Measurements from ENCODE around the gene GREB1L. TPM values are rescaled to one million over a fixed set of nuclear protein-coding genes. Genes with fewer than 3 reads are reported as not detected.

The GREB1L gene
- total RNA-seq, 2 experiments from 2014 or later = not detected

DNA sequence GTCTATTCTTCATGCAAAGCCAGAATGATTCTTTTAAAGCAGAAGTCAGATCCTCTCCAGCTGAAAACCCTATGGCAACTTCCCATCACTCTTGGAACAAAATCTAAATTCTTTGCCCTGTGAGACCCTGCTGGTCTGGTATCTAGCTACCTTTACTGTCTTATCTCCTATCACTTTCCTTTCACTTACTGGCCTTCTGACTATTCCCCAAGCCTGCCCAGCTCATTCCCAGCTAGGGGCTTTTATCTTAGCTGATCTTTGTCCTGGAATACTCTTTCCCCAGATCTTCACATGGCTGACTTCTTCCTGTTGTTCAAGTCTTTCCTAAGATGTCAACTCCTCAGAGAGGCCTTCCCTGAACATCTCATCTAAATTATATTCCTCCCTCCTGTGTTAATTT, 63.6 kb downstream of the GREB1L start:
- Mint-ChIP-seq H3K27me3 (peaks cover 18% of the 10 kb centered on the region), H3K36me3 (ENCODE audit: low read depth) (no peaks in the 10 kb centered on the region), H3K27ac (no peak overlapping the region), H3K4me1 (ENCODE audit: low read depth) (no peaks in the 10 kb centered on the region), H3K9me3 (no peaks in the 10 kb centered on the region), H3K4me3 (no peak overlapping the region)
- no peaks in the 10 kb centered on the region for H3K27me3 ChIP-seq (ENCODE audit: control insufficient read depth in 1 of 2, insufficient read depth in 2 of 2, low read length in 2 of 2)
- H3K4me1 ChIP-seq (ENCODE audit: insufficient read depth, low read length) = no peaks in the 10 kb centered on the region
- no peak overlapping the region for H3K27ac ChIP-seq (ENCODE audit: low read depth in 1 of 2, low read length in 2 of 2)
- H3K9me3 ChIP-seq (ENCODE audit: control insufficient read depth in 1 of 2, insufficient read depth in 1 of 2, low read length in 2 of 2) = no peaks in the 10 kb centered on the region
- CTCF ChIA-PET = no interaction called here
- no peak overlapping the region for H3K4me3 ChIP-seq (ENCODE audit: low read length)
- intact Hi-C loops (cut with DNase I, micrococcal nuclease) = no loop called here
- TF ChIP-seq, protein P1, sequence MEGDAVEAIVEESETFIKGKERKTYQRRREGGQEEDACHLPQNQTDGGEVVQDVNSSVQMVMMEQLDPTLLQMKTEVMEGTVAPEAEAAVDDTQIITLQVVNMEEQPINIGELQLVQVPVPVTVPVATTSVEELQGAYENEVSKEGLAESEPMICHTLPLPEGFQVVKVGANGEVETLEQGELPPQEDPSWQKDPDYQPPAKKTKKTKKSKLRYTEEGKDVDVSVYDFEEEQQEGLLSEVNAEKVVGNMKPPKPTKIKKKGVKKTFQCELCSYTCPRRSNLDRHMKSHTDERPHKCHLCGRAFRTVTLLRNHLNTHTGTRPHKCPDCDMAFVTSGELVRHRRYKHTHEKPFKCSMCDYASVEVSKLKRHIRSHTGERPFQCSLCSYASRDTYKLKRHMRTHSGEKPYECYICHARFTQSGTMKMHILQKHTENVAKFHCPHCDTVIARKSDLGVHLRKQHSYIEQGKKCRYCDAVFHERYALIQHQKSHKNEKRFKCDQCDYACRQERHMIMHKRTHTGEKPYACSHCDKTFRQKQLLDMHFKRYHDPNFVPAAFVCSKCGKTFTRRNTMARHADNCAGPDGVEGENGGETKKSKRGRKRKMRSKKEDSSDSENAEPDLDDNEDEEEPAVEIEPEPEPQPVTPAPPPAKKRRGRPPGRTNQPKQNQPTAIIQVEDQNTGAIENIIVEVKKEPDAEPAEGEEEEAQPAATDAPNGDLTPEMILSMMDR (IDR thresholded peaks at IDR 0.05) = no peak
- DNase-seq (no peak), ATAC-seq (ENCODE audit: poor library complexity) (no peak)
- POLR2A ChIA-PET = no interaction called here
- no peaks in the 10 kb centered on the region for H3K36me3 ChIP-seq (ENCODE audit: insufficient read depth, low read length)

DNA sequence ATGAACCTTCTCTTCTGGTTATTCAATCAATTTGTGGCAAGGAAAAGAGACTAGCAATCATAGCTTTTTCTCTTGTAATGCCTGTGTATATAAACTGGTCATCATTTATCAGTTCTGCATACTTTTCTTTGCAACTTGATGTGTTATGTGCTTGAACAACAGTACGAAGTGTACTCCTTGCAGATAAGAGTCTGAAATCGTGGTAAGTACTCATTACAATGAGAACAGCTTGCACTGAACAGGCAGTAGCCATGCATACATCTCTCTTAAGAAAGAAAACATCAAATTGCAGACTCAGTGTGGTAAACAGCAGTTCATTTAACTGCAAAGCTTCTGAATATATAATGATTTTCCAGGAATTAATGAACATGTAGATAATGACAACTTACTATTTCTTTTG, 64.3 kb downstream of the GREB1L start:
- Histone ChIP-seq H3K27ac (ENCODE audit: low read depth in 1 of 2, low read length in 2 of 2) (no peak overlapping the region), H3K36me3 (ENCODE audit: insufficient read depth, low read length) (no peaks in the 10 kb centered on the region), H3K4me1 (ENCODE audit: insufficient read depth, low read length) (no peaks in the 10 kb centered on the region), H3K9me3 (ENCODE audit: control insufficient read depth in 1 of 2, insufficient read depth in 1 of 2, low read length in 2 of 2) (no peaks in the 10 kb centered on the region), H3K27me3 (ENCODE audit: control insufficient read depth in 1 of 2, insufficient read depth in 2 of 2, low read length in 2 of 2) (no peaks in the 10 kb centered on the region), H3K4me3 (ENCODE audit: low read length) (no peak overlapping the region)
- ChIA-PET CTCF (no interaction called here), POLR2A (no interaction called here)
- Mint-ChIP-seq H3K9me3 (no peaks in the 10 kb centered on the region), H3K4me1 (ENCODE audit: low read depth) (no peaks in the 10 kb centered on the region), H3K4me3 (no peak overlapping the region), H3K36me3 (ENCODE audit: low read depth) (no peaks in the 10 kb centered on the region), H3K27ac (no peak overlapping the region), H3K27me3 (peaks cover 18% of the 10 kb centered on the region)
- ATAC-seq (ENCODE audit: poor library complexity) (no peak), DNase-seq (no peak)
- TF ChIP-seq, protein P1 (IDR thresholded peaks at IDR 0.05) = no peak
- intact Hi-C loops (cut with DNase I, micrococcal nuclease) = no loop called here

DNA sequence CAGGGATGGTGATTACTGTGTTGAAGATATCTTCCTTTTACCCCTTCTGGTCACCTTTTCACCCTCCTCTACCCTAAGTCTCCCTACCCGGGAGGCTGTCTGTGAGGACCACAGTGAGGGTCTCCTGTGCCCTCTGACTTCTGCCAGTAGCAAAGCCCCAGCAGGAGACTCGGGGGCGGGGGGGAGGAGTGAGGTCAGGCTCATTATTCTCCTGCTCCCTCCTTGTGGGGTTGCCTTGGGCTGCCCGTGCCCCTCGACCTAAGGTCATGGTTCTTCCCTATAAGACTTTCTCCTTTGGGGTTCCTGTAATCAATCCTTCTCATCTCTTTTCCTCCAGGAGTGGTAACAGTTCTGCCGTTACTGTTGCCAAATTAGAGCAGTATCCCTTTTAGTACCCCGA, 65.5 kb downstream of the GREB1L start:
- intact Hi-C loops (cut with DNase I, micrococcal nuclease) = no loop called here
- no peaks in the 10 kb centered on the region for H3K4me1 ChIP-seq (ENCODE audit: insufficient read depth, low read length)
- no peaks in the 10 kb centered on the region for H3K36me3 ChIP-seq (ENCODE audit: insufficient read depth, low read length)
- no peaks in the 10 kb centered on the region for H3K36me3 Mint-ChIP-seq (ENCODE audit: low read depth)
- H3K4me3 ChIP-seq (ENCODE audit: low read length) = no peak overlapping the region
- no peaks in the 10 kb centered on the region for H3K27me3 ChIP-seq (ENCODE audit: control insufficient read depth in 1 of 2, insufficient read depth in 2 of 2, low read length in 2 of 2)
- TF ChIP-seq, protein P1 (IDR thresholded peaks at IDR 0.05) = no peak
- POLR2A ChIA-PET = no interaction called here
- no peak overlapping the region for H3K27ac Mint-ChIP-seq
- CTCF ChIA-PET = interaction anchor here (0.7 kb wide), 1 partner anchor 9 kb away, joined by 3 read pairs; no protein-coding TSS in a partner anchor
- H3K9me3 Mint-ChIP-seq = no peaks in the 10 kb centered on the region
- H3K27me3 Mint-ChIP-seq = peaks cover 8% of the 10 kb centered on the region
- no peak overlapping the region for H3K27ac ChIP-seq (ENCODE audit: low read depth in 1 of 2, low read length in 2 of 2)
- no peaks in the 10 kb centered on the region for H3K9me3 ChIP-seq (ENCODE audit: control insufficient read depth in 1 of 2, insufficient read depth in 1 of 2, low read length in 2 of 2)
- ATAC-seq (ENCODE audit: poor library complexity) (no peak), DNase-seq (no peak)
- no peak overlapping the region for H3K4me3 Mint-ChIP-seq
- no peaks in the 10 kb centered on the region for H3K4me1 Mint-ChIP-seq (ENCODE audit: low read depth)
